Stimulated activated CD4-positive, alpha-beta T cell treated with anti-CD3 and anti-CD28 coated beads, TNF-alpha, amount 100 ng/mL, for 48 hours (primary cell): Measurements from ENCODE around the gene NRCAM.

Experiments used
- DNase-seq, 3 donors: peaks; one replicate each; pipeline ENCODE4 v3.0.0-alpha.2; 2020; ENCODE audit warnings: low read depth in 3 of 3

Gene NRCAM

GRCh38 chr7:108308276-108308675 lies 148.0 kb downstream of the NRCAM start:
- no peak for DNase-seq

- no peak for DNase-seq
These were observed 148.6 kb downstream of the NRCAM start for GRCh38 chr7:108307595-108307994.

- no peak for DNase-seq
These were observed 149.0 kb downstream of the NRCAM start for GRCh38 chr7:108307194-108307593.

- no peak for DNase-seq
These were observed 152.9 kb downstream of the NRCAM start for GRCh38 chr7:108303332-108303731.

- DNase-seq = no peak
These were observed 154.8 kb downstream of the NRCAM start for GRCh38 chr7:108301387-108301786.

- DNase-seq = no peak
These were observed 156.8 kb downstream of the NRCAM start for GRCh38 chr7:108299251-108299973.

GRCh38 chr7:108296911-108297310 lies 159.3 kb downstream of the NRCAM start:
- DNase-seq = no peak

- no peak for DNase-seq
These were observed 161.6 kb downstream of the NRCAM start for GRCh38 chr7:108294595-108294994.

GRCh38 chr7:108293149-108293612 lies 163.1 kb downstream of the NRCAM start:
- no peak for DNase-seq

- DNase-seq = no peak
These were observed 163.7 kb downstream of the NRCAM start for GRCh38 chr7:108292541-108292940.

GRCh38 chr7:108291791-108292440 lies 164.3 kb downstream of the NRCAM start:
- no peak for DNase-seq

- no peak for DNase-seq
These were observed 165.1 kb downstream of the NRCAM start for GRCh38 chr7:108291152-108291508.

GRCh38 chr7:108290459-108291151 lies 165.6 kb downstream of the NRCAM start:
- DNase-seq = no peak

GRCh38 chr7:108289852-108290251 lies 166.4 kb downstream of the NRCAM start:
- DNase-seq = no peak

- no peak for DNase-seq
These were observed 168.4 kb downstream of the NRCAM start for GRCh38 chr7:108287857-108288256.

GRCh38 chr7:108286290-108286904 lies 169.8 kb downstream of the NRCAM start:
- no peak for DNase-seq

- DNase-seq = no peak
These were observed 170.5 kb downstream of the NRCAM start for GRCh38 chr7:108285778-108286177.

GRCh38 chr7:108285003-108285368 lies 171.2 kb downstream of the NRCAM start:
- DNase-seq = no peak

GRCh38 chr7:108284349-108285002 lies 171.8 kb downstream of the NRCAM start:
- DNase-seq = no peak

GRCh38 chr7:108283252-108283651 lies 173.0 kb downstream of the NRCAM start:
- no peak for DNase-seq

- no peak for DNase-seq
These were observed 173.7 kb downstream of the NRCAM start for GRCh38 chr7:108282427-108282996.

- DNase-seq = no peak
These were observed 176.1 kb downstream of the NRCAM start for GRCh38 chr7:108280136-108280535.
